MG63 (cell line): ENCODE results near the gene LRRFIP1. TPM values are rescaled to one million over a fixed set of nuclear protein-coding genes. Genes with fewer than 3 reads are reported as not detected.

Experiments
- DNase-seq: peaks from one replicate; pipeline ENCODE4 v3.0.0-alpha.2; 2020
- H3K27me3 ChIP-seq: fragments of 250-450 bp; sonication (Bioruptor Pico); 2 replicates; pipeline ENCODE4 v1.5.1; 2020; ENCODE audit warnings: mild to moderate bottlenecking, moderate library complexity
- H3K36me3 ChIP-seq: fragments of 250-450 bp; sonication (Bioruptor Pico); 2 replicates; pipeline ENCODE4 v1.5.1; 2020; ENCODE audit warnings: mild to moderate bottlenecking, moderate library complexity
- H3K4me3 ChIP-seq: fragments of 250-450 bp; sonication (Bioruptor Pico); 2 replicates; pipeline ENCODE4 v1.5.1; 2020; ENCODE audit warnings: mild to moderate bottlenecking, moderate library complexity
- H3K9me3 ChIP-seq: fragments of 250-450 bp; sonication (Bioruptor Pico); 2 replicates; pipeline ENCODE4 v1.5.1; 2020; ENCODE audit warnings: mild to moderate bottlenecking, moderate library complexity
- total RNA-seq: library from RNA; depleted of rRNA; stranded (reverse); fragments of >200 nt; shearing (Covaris generic); gene quantifications from 2 replicates; pipeline ENCODE4 v1.2.3, GENCODE V29; 2014; ENCODE audit warnings: low replicate concordance

The LRRFIP1 gene
- total RNA-seq, 1 experiment from 2014 or later, result 33.5 TPM

GRCh38 chr2:237643582-237644380 is 16.4 kb downstream of the LRRFIP1 start:
- Histone ChIP-seq H3K36me3 (no peaks in the 10 kb centered on the region), H3K27me3 (no peaks in the 10 kb centered on the region)

GRCh38 chr2:237644381-237644703 is 17.0 kb downstream of the LRRFIP1 start:
- H3K9me3 ChIP-seq, result no peaks in the 10 kb centered on the region; the same call in 1 of the 2 replicates
- H3K36me3 ChIP-seq, result no peaks in the 10 kb centered on the region
- DNase-seq, result no peak
- H3K27me3 ChIP-seq, result no peaks in the 10 kb centered on the region
- H3K4me3 ChIP-seq, result no peak overlapping the region

More at GRCh38 chr2:237643582-237644380, 16.4 kb downstream of the LRRFIP1 start:
- DNase-seq, result no peak
- Histone ChIP-seq H3K9me3 (no peaks in the 10 kb centered on the region; the same call in 1 of the 2 replicates), H3K4me3 (no peak overlapping the region)

- H3K27me3 ChIP-seq, result no peaks in the 10 kb centered on the region
- no peaks in the 10 kb centered on the region; the same call in 1 of the 2 replicates for H3K9me3 ChIP-seq
- H3K4me3 ChIP-seq, result no peak overlapping the region
- H3K36me3 ChIP-seq, result no peaks in the 10 kb centered on the region
- DNase-seq, result no peak
These were observed 17.9 kb downstream of the LRRFIP1 start for GRCh38 chr2:237645261-237645660.

GRCh38 chr2:237647176-237648015 is 20.0 kb downstream of the LRRFIP1 start:
- Histone ChIP-seq H3K27me3 (no peaks in the 10 kb centered on the region), H3K36me3 (peaks cover 5% of the 10 kb centered on the region; the same call in 1 of the 2 replicates), H3K4me3 (no peak overlapping the region), H3K9me3 (no peaks in the 10 kb centered on the region; the same call in 1 of the 2 replicates)
- no peak for DNase-seq

- Histone ChIP-seq H3K4me3 (no peak overlapping the region), H3K27me3 (no peaks in the 10 kb centered on the region), H3K36me3 (peaks cover 7% of the 10 kb centered on the region; the same call in 1 of the 2 replicates), H3K9me3 (peaks cover under 1% of the 10 kb centered on the region)
- DNase-seq, result no peak
These were observed 20.6 kb downstream of the LRRFIP1 start for GRCh38 chr2:237648016-237648381.

- no peaks in the 10 kb centered on the region for H3K27me3 ChIP-seq
- peaks cover 6% of the 10 kb centered on the region for H3K9me3 ChIP-seq
- no peak for DNase-seq
- H3K36me3 ChIP-seq, result peaks cover 7% of the 10 kb centered on the region; the same call in 1 of the 2 replicates
- H3K4me3 ChIP-seq, result no peak overlapping the region
These were observed 22.4 kb downstream of the LRRFIP1 start for GRCh38 chr2:237649541-237650454.

GRCh38 chr2:237650455-237650850 is 23.1 kb downstream of the LRRFIP1 start:
- Histone ChIP-seq H3K27me3 (no peaks in the 10 kb centered on the region), H3K36me3 (peaks cover 7% of the 10 kb centered on the region; the same call in 1 of the 2 replicates), H3K4me3 (no peak overlapping the region), H3K9me3 (peaks cover 6% of the 10 kb centered on the region)
- DNase-seq, result no peak

- Histone ChIP-seq H3K36me3 (peaks cover 7% of the 10 kb centered on the region; the same call in 1 of the 2 replicates), H3K4me3 (no peak overlapping the region), H3K9me3 (peaks cover 6% of the 10 kb centered on the region), H3K27me3 (no peaks in the 10 kb centered on the region)
- DNase-seq, result no peak
These were observed 24.4 kb downstream of the LRRFIP1 start for GRCh38 chr2:237651761-237652160.

- H3K27me3 ChIP-seq, result no peaks in the 10 kb centered on the region
- no peak for DNase-seq
- H3K9me3 ChIP-seq, result peaks cover 6% of the 10 kb centered on the region
- no peak overlapping the region for H3K4me3 ChIP-seq
- peaks cover 7% of the 10 kb centered on the region; the same call in 1 of the 2 replicates for H3K36me3 ChIP-seq
These were observed 24.8 kb downstream of the LRRFIP1 start for GRCh38 chr2:237652181-237652580.

- no peak for DNase-seq
- H3K4me3 ChIP-seq, result no peak overlapping the region
- H3K36me3 ChIP-seq, result peaks cover 7% of the 10 kb centered on the region; the same call in 1 of the 2 replicates
- H3K27me3 ChIP-seq, result no peaks in the 10 kb centered on the region
- peaks cover 8% of the 10 kb centered on the region for H3K9me3 ChIP-seq
These were observed 25.5 kb downstream of the LRRFIP1 start for GRCh38 chr2:237652854-237653253.

- DNase-seq, result no peak
- H3K36me3 ChIP-seq, result peaks cover 7% of the 10 kb centered on the region; the same call in 1 of the 2 replicates
These were observed 26.6 kb downstream of the LRRFIP1 start for GRCh38 chr2:237653776-237654558.

GRCh38 chr2:237657063-237657462 is 29.7 kb downstream of the LRRFIP1 start:
- DNase-seq, result no peak
- Histone ChIP-seq H3K27me3 (no peaks in the 10 kb centered on the region), H3K36me3 (peaks cover 5% of the 10 kb centered on the region; the same call in 1 of the 2 replicates), H3K9me3 (peaks cover 8% of the 10 kb centered on the region), H3K4me3 (no peak overlapping the region)

More at GRCh38 chr2:237653776-237654558, 26.6 kb downstream of the LRRFIP1 start:
- no peaks in the 10 kb centered on the region for H3K27me3 ChIP-seq
- H3K4me3 ChIP-seq, result no peak overlapping the region
- H3K9me3 ChIP-seq, result peaks cover 8% of the 10 kb centered on the region

- H3K4me3 ChIP-seq, result no peak overlapping the region
- no peaks in the 10 kb centered on the region for H3K36me3 ChIP-seq
- DNase-seq, result no peak
- H3K9me3 ChIP-seq, result 0 out of 2 replicates have a peak, but pooled peaks cover 2% of the 10 kb centered on the region
- no peaks in the 10 kb centered on the region for H3K27me3 ChIP-seq
These were observed 33.1 kb downstream of the LRRFIP1 start for GRCh38 chr2:237660381-237660900.

GRCh38 chr2:237661270-237661669 is 33.9 kb downstream of the LRRFIP1 start:
- DNase-seq, result no peak
- H3K27me3 ChIP-seq, result no peaks in the 10 kb centered on the region
- 0 out of 2 replicates have a peak, but pooled peaks cover 2% of the 10 kb centered on the region for H3K9me3 ChIP-seq
- no peaks in the 10 kb centered on the region for H3K36me3 ChIP-seq
- no peak overlapping the region for H3K4me3 ChIP-seq

- Histone ChIP-seq H3K27me3 (no peaks in the 10 kb centered on the region), H3K4me3 (no peak overlapping the region), H3K36me3 (no peaks in the 10 kb centered on the region), H3K9me3 (0 out of 2 replicates have a peak, but pooled peaks cover 2% of the 10 kb centered on the region)
- DNase-seq, result no peak
These were observed 34.5 kb downstream of the LRRFIP1 start for GRCh38 chr2:237661799-237662328.
